HG03066 (cell line): ENCODE measurements around the gene LBX2.

Experiments
- ATAC-seq: cut with Tn5 transposase; IDR thresholded peaks from one replicate; pipeline ENCODE4 v1.9.1; 2021; ENCODE audit warnings: low read depth; ENCODE audit not compliant: unreplicated experiment

The LBX2 gene

GRCh38 chr2:74505448-74506246, 6.2 kb upstream of the LBX2 start:
- ATAC-seq = no peak

GRCh38 chr2:74504591-74504990, 5.2 kb upstream of the LBX2 start:
- ATAC-seq = no peak

- no peak for ATAC-seq
Observed at GRCh38 chr2:74503506-74504475, 4.4 kb upstream of the LBX2 start.

- ATAC-seq = peak; percentile 43
Observed at GRCh38 chr2:74502720-74503505, 3.5 kb upstream of the LBX2 start.

- ATAC-seq = no peak
Observed at GRCh38 chr2:74502147-74502719, 2.8 kb upstream of the LBX2 start.

GRCh38 chr2:74501335-74502071, 2.1 kb upstream of the LBX2 start:
- no peak for ATAC-seq

- ATAC-seq = no peak
Observed at GRCh38 chr2:74500578-74500946, 1.2 kb upstream of the LBX2 start.

GRCh38 chr2:74499940-74500577, 656 bp upstream of the LBX2 start:
- no peak for ATAC-seq

GRCh38 chr2:74498500-74499266, 720 bp downstream of the LBX2 start:
- no peak for ATAC-seq

GRCh38 chr2:74497777-74498499, 1.5 kb downstream of the LBX2 start:
- ATAC-seq = no peak

GRCh38 chr2:74496997-74497776, 2.2 kb downstream of the LBX2 start:
- no peak for ATAC-seq

GRCh38 chr2:74495440-74495839, 4.0 kb downstream of the LBX2 start:
- ATAC-seq = no peak

- no peak for ATAC-seq
Observed at GRCh38 chr2:74493546-74493945, 5.9 kb downstream of the LBX2 start.

GRCh38 chr2:74491648-74492544, 7.5 kb downstream of the LBX2 start:
- no peak for ATAC-seq

- ATAC-seq = no peak
Observed at GRCh38 chr2:74489906-74490305, 9.5 kb downstream of the LBX2 start.
